Hepatocyte (in vitro differentiated cells): ENCODE results near the gene CKB.

Source experiments
- CTCF ChIP-seq: fragments of 200-600 bp; sonication (generic); IDR thresholded peaks from 2 replicates; pipeline ENCODE4 v1.5.1; 2016; ENCODE audit warnings: antibody characterized with exemption, mild to moderate bottlenecking; ENCODE audit not compliant: poor library complexity
- EZH2 ChIP-seq: fragments of 200-600 bp; sonication (generic); IDR thresholded peaks from 2 replicates; pipeline ENCODE4 v1.6.1; 2016; ENCODE audit warnings: antibody characterized with exemption, mild to moderate bottlenecking, borderline replicate concordance

GRCh38 chr14:103514596-103515421 is 7.8 kb downstream of the CKB start:
- no peak for TF ChIP-seq CTCF
- TF ChIP-seq EZH2: no peak
